Right lobe of liver (tissue), 4 donors: ENCODE data around the gene GRIK2.

Experiments used
- CTCF ChIP-seq, 4 donors: fragments of 200-600 bp in 3 of 4; fragments of 450-650 bp in 1 of 4; IDR thresholded peaks; one replicate each; pipeline versions ENCODE4 v1.5.1 to v1.8.0; 2016 to 2022; ENCODE audit warnings: antibody characterized with exemption in 4 of 4, mild to moderate bottlenecking in 2 of 4
- POLR2A ChIP-seq: fragments of 450-650 bp; IDR thresholded peaks from one replicate; pipeline ENCODE4 v1.6.1; 2017; ENCODE audit warnings: antibody characterized with exemption, mild to moderate bottlenecking
- donor health status: DM: no; HTN: no; CAD: no.
- donor health status: DM: no; HTN: no; CAD: no.
- donor health status: DM: no; HTN: yes; CAD: no.

GRCh38 chr6:101853231-101854085 lies 459.9 kb downstream of the GRIK2 start:
- TF ChIP-seq CTCF (IDR thresholded peaks at IDR 0.05): no peak
- no peak for TF ChIP-seq POLR2A
